Astrocyte of the cerebellum (primary cell): ENCODE data around the gene TMEM18.
"Not testable (repeated sequence)": the region's sequence is repeated elsewhere in the genome, so short reads cannot be mapped to it uniquely, and the experiment has no call there.

Source experiments
- DNase-seq: peaks from one replicate; pipeline ENCODE4 v3.0.0-alpha.2; 2011; ENCODE audit warnings: low read depth
- H3K4me3 ChIP-seq: 2 replicates; pipeline ENCODE4 v1.5.1; 2011; ENCODE audit warnings: mild to moderate bottlenecking, low read depth, low read length, moderate library complexity
- CTCF ChIP-seq: IDR thresholded peaks from 2 replicates; pipeline ENCODE4 v1.5.1; 2012; ENCODE audit warnings: low read length, low read depth, moderate library complexity, mild to moderate bottlenecking; ENCODE audit errors: missing control alignments
- in situ Hi-C: cut with HindIII; loops from 2 replicates; pipeline ENCODE4 v1.10.0; 2017; ENCODE audit warnings: low sequenced_read_pairs

The TMEM18 gene

GRCh38 chr2:709138-709765 lies 32.0 kb upstream of the TMEM18 start:
- DNase-seq: no peak
- no peak overlapping the region for H3K4me3 ChIP-seq

DNA sequence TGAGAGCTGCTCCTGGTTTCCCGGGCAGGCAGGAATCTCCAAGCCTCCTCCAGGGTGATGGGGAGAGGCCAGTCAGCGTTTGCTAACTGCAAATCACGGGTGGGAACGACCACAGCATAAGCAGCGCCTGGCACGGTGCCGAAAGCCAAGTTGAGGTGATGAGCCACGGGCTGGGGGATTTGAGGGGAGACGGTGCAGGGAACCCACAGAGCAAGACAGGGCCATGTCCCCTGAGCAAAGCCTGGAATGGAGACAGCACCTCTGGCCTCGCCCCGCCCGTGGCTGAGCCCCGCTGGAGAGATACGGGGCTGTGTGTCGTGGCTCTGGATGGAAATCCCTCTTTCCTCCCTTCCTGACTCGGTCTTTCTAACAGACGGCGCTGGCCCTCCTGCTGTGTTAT lies 31.5 kb upstream of the TMEM18 start:
- no peak overlapping the region for H3K4me3 ChIP-seq
- no peak for TF ChIP-seq CTCF
- in situ Hi-C loops: no loop called here
- DNase-seq: no peak

More at GRCh38 chr2:709138-709765, 32.0 kb upstream of the TMEM18 start:
- in situ Hi-C loops: no loop called here
- no peak for TF ChIP-seq CTCF

- in situ Hi-C loops: no loop called here
- no peak for DNase-seq
- H3K4me3 ChIP-seq: no peak overlapping the region
Measured at GRCh38 chr2:705971-706511, 28.8 kb upstream of the TMEM18 start.

GRCh38 chr2:702765-703164 lies 25.6 kb upstream of the TMEM18 start:
- DNase-seq, in situ Hi-C loops, H3K4me3 ChIP-seq: not testable (repeated sequence)

More at GRCh38 chr2:705971-706511, 28.8 kb upstream of the TMEM18 start:
- no peak for TF ChIP-seq CTCF

- TF ChIP-seq CTCF: no peak
- no peak overlapping the region for H3K4me3 ChIP-seq
- in situ Hi-C loops: loop anchor here (25.0 kb wide), 1 partner anchor 865 kb away; no protein-coding TSS in a partner anchor
- DNase-seq: no peak
Measured at GRCh38 chr2:696999-697627, 19.9 kb upstream of the TMEM18 start.

DNA sequence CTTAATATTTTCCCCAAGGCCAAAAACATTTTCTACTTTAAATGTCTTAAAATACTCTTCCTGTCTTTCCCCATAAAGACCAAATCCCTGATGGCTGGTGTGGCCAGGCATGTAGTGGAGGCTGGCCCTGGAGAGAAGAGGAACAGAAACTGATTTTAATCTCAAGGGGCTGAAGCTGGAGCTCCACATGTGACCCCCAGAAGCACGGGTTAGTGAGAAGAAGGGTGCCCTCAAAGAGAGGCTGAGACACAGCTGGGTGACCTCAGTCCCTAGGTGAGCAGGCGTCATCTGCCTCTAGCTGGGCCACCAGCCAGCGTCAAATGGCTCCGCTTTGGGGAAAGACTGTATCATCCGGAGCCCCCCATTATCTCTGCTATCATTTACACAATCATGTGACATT lies 19.3 kb upstream of the TMEM18 start:
- TF ChIP-seq CTCF: no peak
- in situ Hi-C loops: loop anchor here (25.0 kb wide), 1 partner anchor 866 kb away; no protein-coding TSS in a partner anchor
- no peak overlapping the region for H3K4me3 ChIP-seq
- no peak for DNase-seq
